ENCODE results near the gene PAK1.

DNA sequence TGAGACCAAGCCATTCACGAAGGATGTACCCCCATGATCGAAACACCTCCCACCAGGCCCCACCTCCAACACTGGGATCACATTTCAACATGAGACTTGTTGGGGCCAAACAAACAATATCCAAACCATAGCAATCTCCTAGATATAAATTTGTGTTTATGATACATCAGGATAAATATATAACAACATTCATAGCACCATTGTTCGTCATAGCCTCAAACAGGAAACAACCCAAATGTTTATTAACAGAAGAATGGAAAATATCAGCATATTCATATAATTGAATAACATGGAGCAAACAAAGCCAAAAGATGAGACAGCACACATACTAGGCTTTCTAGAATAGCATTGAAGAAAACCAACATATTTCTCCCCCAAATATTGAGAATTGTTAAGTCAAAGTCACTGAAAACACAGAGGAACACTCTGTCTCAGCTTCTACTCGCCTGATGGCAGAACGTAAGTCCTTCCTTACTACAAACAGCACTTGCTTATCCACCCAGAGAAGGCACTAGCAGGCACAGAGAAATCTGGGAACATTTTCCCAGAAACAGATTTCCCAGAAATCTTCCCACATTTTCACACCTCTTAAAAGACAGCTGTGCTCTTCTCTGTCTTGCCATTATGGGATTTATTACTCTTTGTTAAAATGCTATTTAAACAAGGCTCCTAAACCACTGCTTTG, 164.4 kb downstream of the PAK1 start:
- TF ChIP-seq, protein P1, sequence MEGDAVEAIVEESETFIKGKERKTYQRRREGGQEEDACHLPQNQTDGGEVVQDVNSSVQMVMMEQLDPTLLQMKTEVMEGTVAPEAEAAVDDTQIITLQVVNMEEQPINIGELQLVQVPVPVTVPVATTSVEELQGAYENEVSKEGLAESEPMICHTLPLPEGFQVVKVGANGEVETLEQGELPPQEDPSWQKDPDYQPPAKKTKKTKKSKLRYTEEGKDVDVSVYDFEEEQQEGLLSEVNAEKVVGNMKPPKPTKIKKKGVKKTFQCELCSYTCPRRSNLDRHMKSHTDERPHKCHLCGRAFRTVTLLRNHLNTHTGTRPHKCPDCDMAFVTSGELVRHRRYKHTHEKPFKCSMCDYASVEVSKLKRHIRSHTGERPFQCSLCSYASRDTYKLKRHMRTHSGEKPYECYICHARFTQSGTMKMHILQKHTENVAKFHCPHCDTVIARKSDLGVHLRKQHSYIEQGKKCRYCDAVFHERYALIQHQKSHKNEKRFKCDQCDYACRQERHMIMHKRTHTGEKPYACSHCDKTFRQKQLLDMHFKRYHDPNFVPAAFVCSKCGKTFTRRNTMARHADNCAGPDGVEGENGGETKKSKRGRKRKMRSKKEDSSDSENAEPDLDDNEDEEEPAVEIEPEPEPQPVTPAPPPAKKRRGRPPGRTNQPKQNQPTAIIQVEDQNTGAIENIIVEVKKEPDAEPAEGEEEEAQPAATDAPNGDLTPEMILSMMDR (conservative IDR thresholded peaks at IDR 0.05; ENCODE audit: low read depth, low read length) = no peak
- no peak for TF ChIP-seq RAD21 (IDR thresholded peaks at IDR 0.05; ENCODE audit: low read length)
- no peak for TF ChIP-seq CEBPB (IDR thresholded peaks at IDR 0.05; ENCODE audit: low read depth, low read length)
- TF ChIP-seq POLR2A (IDR thresholded peaks at IDR 0.05; ENCODE audit: low read depth, low read length) = no peak
- TF ChIP-seq RFX5 (IDR thresholded peaks at IDR 0.05; ENCODE audit: low read depth, low read length) = no peak
- TF ChIP-seq MXI1 (IDR thresholded peaks at IDR 0.05; ENCODE audit: borderline replicate concordance, low read depth, low read length) = no peak
- TF ChIP-seq, protein P2, sequence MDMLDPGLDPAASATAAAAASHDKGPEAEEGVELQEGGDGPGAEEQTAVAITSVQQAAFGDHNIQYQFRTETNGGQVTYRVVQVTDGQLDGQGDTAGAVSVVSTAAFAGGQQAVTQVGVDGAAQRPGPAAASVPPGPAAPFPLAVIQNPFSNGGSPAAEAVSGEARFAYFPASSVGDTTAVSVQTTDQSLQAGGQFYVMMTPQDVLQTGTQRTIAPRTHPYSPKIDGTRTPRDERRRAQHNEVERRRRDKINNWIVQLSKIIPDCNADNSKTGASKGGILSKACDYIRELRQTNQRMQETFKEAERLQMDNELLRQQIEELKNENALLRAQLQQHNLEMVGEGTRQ (IDR thresholded peaks at IDR 0.05; ENCODE audit: low read depth, low read length) = no peak
- TF ChIP-seq FOS (IDR thresholded peaks at IDR 0.05; ENCODE audit: low read depth, low read length) = no peak
- no peak for TF ChIP-seq BHLHE40 (IDR thresholded peaks at IDR 0.05; ENCODE audit: low read depth, low read length)

Measured in IMR-90 (cell line).